Regular cardiac myocyte (primary cell): ENCODE data around the gene BRPF3. TPM values are rescaled to one million over a fixed set of nuclear protein-coding genes. Genes with fewer than 3 reads are reported as not detected.

Experiments
- total RNA-seq: library from RNA; depleted of rRNA; stranded (reverse); fragments of >200 nt; gene quantifications from 2 replicates; pipeline ENCODE4 v1.2.3, GENCODE V29; 2014

BRPF3 gene
- total RNA-seq, result 9.0 and 11.8 TPM in 2 replicates

GRCh38 chr6:36196113-36196879, at the start of gene BRPF3:
BRPF3 (plus strand) TSS chr6:36196744; CDS start chr6:36200323, 3,579 bp downstream.

GRCh38 chr6:36269834-36270705, 73.5 kb downstream of the BRPF3 start, which contains the start of gene PNPLA1:
PNPLA1 (plus strand) TSS chr6:36270060; CDS start chr6:36270460, 400 bp downstream.

Other genes starting within 250 kb of the BRPF3 start
- not detected in 2 replicates for gene SLC26A8, start 172.1 kb upstream of the BRPF3 start, total RNA-seq
- gene MAPK14, start 168.9 kb upstream of the BRPF3 start, total RNA-seq, result 54.7 and 56.0 TPM in 2 replicates
- 16.6 and 26.5 TPM in 2 replicates for gene MAPK13, start 66.2 kb upstream of the BRPF3 start, total RNA-seq
- not detected in 2 replicates for gene PNPLA1, start 73.3 kb downstream of the BRPF3 start, total RNA-seq
- gene BNIP5, start 140.1 kb downstream of the BRPF3 start, total RNA-seq, result not detected in 2 replicates
- gene ETV7, start 190.9 kb downstream of the BRPF3 start, total RNA-seq, result 0.38 and 2.0 TPM in 2 replicates
- under 0.01 TPM in 2 replicates for gene PXT1, start 246.1 kb downstream of the BRPF3 start, total RNA-seq
- gene KCTD20, start 246.3 kb downstream of the BRPF3 start, total RNA-seq, result 90.1 and 162 TPM in 2 replicates